ENCODE measurements around the gene GHR.

GHR gene

GRCh38 chr5:42403236-42403635 is 20.0 kb upstream of the GHR start:
- WGBS (ENCODE audit: extremely low coverage, insufficient coverage, low lambda C conversion rate) = no CpG with 5 or more reads among the region's 2 CpGs
- no peak overlapping the region for H3K27ac ChIP-seq (ENCODE audit: low read depth, low read length)
- no peak overlapping the region for H3K4me2 ChIP-seq (ENCODE audit: low read length)
- no peaks in the 10 kb centered on the region for H3K27me3 ChIP-seq (ENCODE audit: insufficient read depth, low read length, poor library complexity)
- H3K23ac ChIP-seq (ENCODE audit: low read length) = no peak overlapping the region
- no peak overlapping the region for H3K4ac ChIP-seq (ENCODE audit: low read depth, low read length)
- no peaks in the 10 kb centered on the region for H3K36me3 ChIP-seq (ENCODE audit: control insufficient read depth, insufficient read depth, low read length)
- H4K8ac ChIP-seq (ENCODE audit: low read depth, low read length) = no peak overlapping the region
- no peak overlapping the region for H4K5ac ChIP-seq (ENCODE audit: low read length)
- H3K79me2 ChIP-seq (ENCODE audit: control insufficient read depth, insufficient read depth, low read length) = no peaks in the 10 kb centered on the region
- H3K18ac ChIP-seq (ENCODE audit: low read length) = no peak overlapping the region
- H3K4me1 ChIP-seq (ENCODE audit: control insufficient read depth, low read depth, low read length) = no peaks in the 10 kb centered on the region
- H2AK5ac ChIP-seq (ENCODE audit: low read length) = no peak overlapping the region
- no peak for DNase-seq
- no peaks in the 10 kb centered on the region for H3K79me1 ChIP-seq (ENCODE audit: low read length)
- H3K4me3 ChIP-seq (ENCODE audit: low read length) = no peak overlapping the region
- no peak overlapping the region for H3K9ac ChIP-seq (ENCODE audit: low read length)
- H3K56ac ChIP-seq (ENCODE audit: low read length) = no peak overlapping the region
- H2BK15ac ChIP-seq (replicated peaks; ENCODE audit: low read depth) = no peak overlapping the region
- no peak overlapping the region for H2BK5ac ChIP-seq (ENCODE audit: low read length)
- H2BK120ac ChIP-seq (ENCODE audit: low read depth, low read length) = no peak overlapping the region

GRCh38 chr5:42404366-42404765 is 18.9 kb upstream of the GHR start:
- Histone ChIP-seq H3K4me2 (ENCODE audit: low read length) (no peak overlapping the region), H3K23ac (ENCODE audit: low read length) (no peak overlapping the region), H2AK5ac (ENCODE audit: low read length) (no peak overlapping the region), H3K18ac (ENCODE audit: low read length) (no peak overlapping the region), H3K79me1 (ENCODE audit: low read length) (no peaks in the 10 kb centered on the region), H3K4me3 (ENCODE audit: low read length) (no peak overlapping the region), H4K8ac (ENCODE audit: low read depth, low read length) (no peak overlapping the region), H3K79me2 (ENCODE audit: control insufficient read depth, insufficient read depth, low read length) (no peaks in the 10 kb centered on the region), H2BK120ac (ENCODE audit: low read depth, low read length) (no peak overlapping the region), H3K36me3 (ENCODE audit: control insufficient read depth, insufficient read depth, low read length) (no peaks in the 10 kb centered on the region), H3K4me1 (ENCODE audit: control insufficient read depth, low read depth, low read length) (no peaks in the 10 kb centered on the region), H4K5ac (ENCODE audit: low read length) (no peak overlapping the region), H3K27me3 (ENCODE audit: insufficient read depth, low read length, poor library complexity) (no peaks in the 10 kb centered on the region), H3K27ac (ENCODE audit: low read depth, low read length) (no peak overlapping the region), H3K4ac (ENCODE audit: low read depth, low read length) (no peak overlapping the region), H2BK5ac (ENCODE audit: low read length) (no peak overlapping the region), H3K9ac (ENCODE audit: low read length) (no peak overlapping the region), H3K56ac (ENCODE audit: low read length) (no peak overlapping the region), H2BK15ac (replicated peaks; ENCODE audit: low read depth) (no peak overlapping the region)
- DNase-seq = no peak
- whole genome bisulfite sequencing (ENCODE audit: extremely low coverage, insufficient coverage, low lambda C conversion rate) = no CpG with 5 or more reads among the region's 2 CpGs

- H3K4me2 ChIP-seq (ENCODE audit: low read length) = no peak overlapping the region
- H3K23ac ChIP-seq (ENCODE audit: low read length) = no peak overlapping the region
- H3K4ac ChIP-seq (ENCODE audit: low read depth, low read length) = no peak overlapping the region
- WGBS (ENCODE audit: extremely low coverage, insufficient coverage, low lambda C conversion rate) = no CpG with 5 or more reads among the region's 1 CpG
- H4K5ac ChIP-seq (ENCODE audit: low read length) = no peak overlapping the region
- H2BK5ac ChIP-seq (ENCODE audit: low read length) = no peak overlapping the region
- no peak overlapping the region for H3K9ac ChIP-seq (ENCODE audit: low read length)
- H3K27ac ChIP-seq (ENCODE audit: low read depth, low read length) = no peak overlapping the region
- H3K79me1 ChIP-seq (ENCODE audit: low read length) = no peaks in the 10 kb centered on the region
- H2BK15ac ChIP-seq (replicated peaks; ENCODE audit: low read depth) = no peak overlapping the region
- no peak overlapping the region for H4K8ac ChIP-seq (ENCODE audit: low read depth, low read length)
- no peak overlapping the region for H3K4me3 ChIP-seq (ENCODE audit: low read length)
- no peak overlapping the region for H2BK120ac ChIP-seq (ENCODE audit: low read depth, low read length)
- no peaks in the 10 kb centered on the region for H3K36me3 ChIP-seq (ENCODE audit: control insufficient read depth, insufficient read depth, low read length)
- H3K27me3 ChIP-seq (ENCODE audit: insufficient read depth, low read length, poor library complexity) = no peaks in the 10 kb centered on the region
- H3K18ac ChIP-seq (ENCODE audit: low read length) = no peak overlapping the region
- H3K56ac ChIP-seq (ENCODE audit: low read length) = no peak overlapping the region
- H2AK5ac ChIP-seq (ENCODE audit: low read length) = no peak overlapping the region
- H3K4me1 ChIP-seq (ENCODE audit: control insufficient read depth, low read depth, low read length) = peaks cover 2% of the 10 kb centered on the region
- no peak for DNase-seq
- H3K79me2 ChIP-seq (ENCODE audit: control insufficient read depth, insufficient read depth, low read length) = no peaks in the 10 kb centered on the region
Measured at GRCh38 chr5:42419294-42419693, 3.9 kb upstream of the GHR start.

- Histone ChIP-seq H4K8ac (ENCODE audit: low read depth, low read length) (no peak overlapping the region), H3K4me3 (ENCODE audit: low read length) (no peak overlapping the region), H3K4me2 (ENCODE audit: low read length) (peak overlapping the region; percentile 19), H3K18ac (ENCODE audit: low read length) (no peak overlapping the region), H3K4me1 (ENCODE audit: control insufficient read depth, low read depth, low read length) (peaks cover 2% of the 10 kb centered on the region), H3K23ac (ENCODE audit: low read length) (no peak overlapping the region), H4K5ac (ENCODE audit: low read length) (no peak overlapping the region), H3K79me1 (ENCODE audit: low read length) (no peaks in the 10 kb centered on the region), H2BK5ac (ENCODE audit: low read length) (no peak overlapping the region), H2AK5ac (ENCODE audit: low read length) (no peak overlapping the region), H3K36me3 (ENCODE audit: control insufficient read depth, insufficient read depth, low read length) (no peaks in the 10 kb centered on the region), H3K27me3 (ENCODE audit: insufficient read depth, low read length, poor library complexity) (no peaks in the 10 kb centered on the region), H3K56ac (ENCODE audit: low read length) (peak overlapping the region; percentile 71), H3K9ac (ENCODE audit: low read length) (peak overlapping the region; percentile 44), H3K27ac (ENCODE audit: low read depth, low read length) (no peak overlapping the region), H3K79me2 (ENCODE audit: control insufficient read depth, insufficient read depth, low read length) (no peaks in the 10 kb centered on the region), H3K4ac (ENCODE audit: low read depth, low read length) (no peak overlapping the region), H2BK15ac (replicated peaks; ENCODE audit: low read depth) (no peak overlapping the region), H2BK120ac (ENCODE audit: low read depth, low read length) (no peak overlapping the region)
- no peak for DNase-seq
- WGBS (ENCODE audit: extremely low coverage, insufficient coverage, low lambda C conversion rate) = no CpG with 5 or more reads among the region's 7 CpGs
Measured at GRCh38 chr5:42422656-42423280, 471 bp upstream of the GHR start.

GRCh38 chr5:42426016-42426415 is 2.8 kb downstream of the GHR start:
- Histone ChIP-seq H3K79me2 (ENCODE audit: control insufficient read depth, insufficient read depth, low read length) (no peaks in the 10 kb centered on the region), H2BK5ac (ENCODE audit: low read length) (no peak overlapping the region), H3K79me1 (ENCODE audit: low read length) (no peaks in the 10 kb centered on the region), H3K9ac (ENCODE audit: low read length) (no peak overlapping the region), H2AK5ac (ENCODE audit: low read length) (no peak overlapping the region), H2BK120ac (ENCODE audit: low read depth, low read length) (no peak overlapping the region), H4K5ac (ENCODE audit: low read length) (no peak overlapping the region), H3K27me3 (ENCODE audit: insufficient read depth, low read length, poor library complexity) (no peaks in the 10 kb centered on the region), H2BK15ac (replicated peaks; ENCODE audit: low read depth) (no peak overlapping the region), H3K4me3 (ENCODE audit: low read length) (no peak overlapping the region), H3K56ac (ENCODE audit: low read length) (no peak overlapping the region), H3K4me1 (ENCODE audit: control insufficient read depth, low read depth, low read length) (peaks cover 2% of the 10 kb centered on the region), H3K4ac (ENCODE audit: low read depth, low read length) (no peak overlapping the region), H3K27ac (ENCODE audit: low read depth, low read length) (no peak overlapping the region), H3K18ac (ENCODE audit: low read length) (no peak overlapping the region), H3K4me2 (ENCODE audit: low read length) (no peak overlapping the region), H4K8ac (ENCODE audit: low read depth, low read length) (no peak overlapping the region), H3K23ac (ENCODE audit: low read length) (no peak overlapping the region), H3K36me3 (ENCODE audit: control insufficient read depth, insufficient read depth, low read length) (no peaks in the 10 kb centered on the region)
- no peak for DNase-seq
- 100% methylated on average over 1 of the region's 3 CpGs for WGBS (ENCODE audit: extremely low coverage, insufficient coverage, low lambda C conversion rate)

- Histone ChIP-seq H3K4me2 (ENCODE audit: low read length) (no peak overlapping the region), H3K56ac (ENCODE audit: low read length) (no peak overlapping the region), H4K8ac (ENCODE audit: low read depth, low read length) (no peak overlapping the region), H3K36me3 (ENCODE audit: control insufficient read depth, insufficient read depth, low read length) (no peaks in the 10 kb centered on the region), H3K4me1 (ENCODE audit: control insufficient read depth, low read depth, low read length) (no peaks in the 10 kb centered on the region), H4K5ac (ENCODE audit: low read length) (no peak overlapping the region), H3K79me2 (ENCODE audit: control insufficient read depth, insufficient read depth, low read length) (no peaks in the 10 kb centered on the region), H3K27ac (ENCODE audit: low read depth, low read length) (no peak overlapping the region), H2BK5ac (ENCODE audit: low read length) (no peak overlapping the region), H3K27me3 (ENCODE audit: insufficient read depth, low read length, poor library complexity) (no peaks in the 10 kb centered on the region), H3K23ac (ENCODE audit: low read length) (no peak overlapping the region), H3K4ac (ENCODE audit: low read depth, low read length) (no peak overlapping the region), H2BK15ac (replicated peaks; ENCODE audit: low read depth) (no peak overlapping the region), H2AK5ac (ENCODE audit: low read length) (no peak overlapping the region), H3K18ac (ENCODE audit: low read length) (no peak overlapping the region), H2BK120ac (ENCODE audit: low read depth, low read length) (no peak overlapping the region), H3K79me1 (ENCODE audit: low read length) (no peaks in the 10 kb centered on the region), H3K4me3 (ENCODE audit: low read length) (no peak overlapping the region), H3K9ac (ENCODE audit: low read length) (no peak overlapping the region)
- no CpG with 5 or more reads among the region's 1 CpG for WGBS (ENCODE audit: extremely low coverage, insufficient coverage, low lambda C conversion rate)
- no peak for DNase-seq
Measured at GRCh38 chr5:42429694-42430093, 6.5 kb downstream of the GHR start.
